H1 (cell line): ENCODE measurements around the gene DPYD.

Experiments
- CHD1 ChIP-seq: IDR thresholded peaks from 2 replicates; pipeline ENCODE4 v1.6.1; 2012; ENCODE audit warnings: low read depth, low read length, improper control_type of control experiment
- CHD2 ChIP-seq: IDR thresholded peaks from 2 replicates; pipeline ENCODE4 v1.6.1; 2012; ENCODE audit warnings: low read length, improper control_type of control experiment
- EP300 ChIP-seq, 2 experiments: IDR thresholded peaks; 1 replicate in 1 of 2; 2 replicates in 1 of 2; pipeline ENCODE4 v1.6.1; 2011 to 2012; ENCODE audit warnings: low read depth in 2 of 2, low read length in 2 of 2, mild to moderate bottlenecking in 2 of 2, borderline replicate concordance in 1 of 2, inconsistent platforms in 1 of 2, moderate library complexity in 1 of 2
- GTF2F1 ChIP-seq: IDR thresholded peaks from 2 replicates; pipeline ENCODE4 v1.6.1; 2012; ENCODE audit warnings: low read depth, low read length, improper control_type of control experiment, borderline replicate concordance
- MAFK ChIP-seq: IDR thresholded peaks from 2 replicates; pipeline ENCODE4 v1.6.1; 2012; ENCODE audit warnings: low read depth, mild to moderate bottlenecking, improper control_type of control experiment, low read length
- NRF1 ChIP-seq: IDR thresholded peaks from 2 replicates; pipeline ENCODE4 v1.6.1; 2011; ENCODE audit warnings: mild to moderate bottlenecking, low read depth, low read length, improper control_type of control experiment
- TF ChIP-seq, protein P1 (sequence below), 3 experiments: IDR thresholded peaks; 1 replicate in 2 of 3; 2 replicates in 1 of 3; pipeline versions ENCODE4 v1.5.1 to v1.6.1; 2011; ENCODE audit warnings: low read length in 3 of 3, mild to moderate bottlenecking in 3 of 3, inconsistent platforms in 2 of 3, low read depth in 1 of 3, moderate library complexity in 1 of 3; ENCODE audit not compliant: insufficient read depth in 1 of 3; ENCODE audit errors: control extremely low read depth in 1 of 3

DNA sequence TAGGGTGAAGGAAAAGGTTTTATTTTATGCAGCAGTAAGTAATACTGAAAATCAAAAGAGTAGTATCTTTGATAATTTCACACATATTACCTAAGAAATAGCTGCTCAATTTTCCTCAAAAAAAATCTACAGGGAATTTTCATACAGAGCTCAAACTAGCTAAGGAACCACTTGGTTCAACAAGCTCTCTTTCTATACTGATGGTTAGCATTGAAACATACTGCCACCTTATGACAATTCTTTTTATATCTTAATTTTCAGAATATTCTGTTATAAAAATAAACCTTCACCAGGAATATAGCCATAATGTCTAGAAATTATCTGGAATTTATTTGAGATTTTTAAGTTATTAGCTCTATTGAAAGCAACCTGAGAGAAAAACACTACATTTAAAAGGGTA, 142.1 kb downstream of the DPYD start:
- no peak for TF ChIP-seq EP300 (IDR thresholded peaks at IDR 0.05; ENCODE audit: borderline replicate concordance in 1 of 2, low read depth in 2 of 2, low read length in 2 of 2)
- TF ChIP-seq MAFK = no peak
- no peak for TF ChIP-seq CHD2
- TF ChIP-seq NRF1 = no peak
- TF ChIP-seq, protein P1, sequence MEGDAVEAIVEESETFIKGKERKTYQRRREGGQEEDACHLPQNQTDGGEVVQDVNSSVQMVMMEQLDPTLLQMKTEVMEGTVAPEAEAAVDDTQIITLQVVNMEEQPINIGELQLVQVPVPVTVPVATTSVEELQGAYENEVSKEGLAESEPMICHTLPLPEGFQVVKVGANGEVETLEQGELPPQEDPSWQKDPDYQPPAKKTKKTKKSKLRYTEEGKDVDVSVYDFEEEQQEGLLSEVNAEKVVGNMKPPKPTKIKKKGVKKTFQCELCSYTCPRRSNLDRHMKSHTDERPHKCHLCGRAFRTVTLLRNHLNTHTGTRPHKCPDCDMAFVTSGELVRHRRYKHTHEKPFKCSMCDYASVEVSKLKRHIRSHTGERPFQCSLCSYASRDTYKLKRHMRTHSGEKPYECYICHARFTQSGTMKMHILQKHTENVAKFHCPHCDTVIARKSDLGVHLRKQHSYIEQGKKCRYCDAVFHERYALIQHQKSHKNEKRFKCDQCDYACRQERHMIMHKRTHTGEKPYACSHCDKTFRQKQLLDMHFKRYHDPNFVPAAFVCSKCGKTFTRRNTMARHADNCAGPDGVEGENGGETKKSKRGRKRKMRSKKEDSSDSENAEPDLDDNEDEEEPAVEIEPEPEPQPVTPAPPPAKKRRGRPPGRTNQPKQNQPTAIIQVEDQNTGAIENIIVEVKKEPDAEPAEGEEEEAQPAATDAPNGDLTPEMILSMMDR (IDR thresholded peaks at IDR 0.05; ENCODE audit: control extremely low read depth in 1 of 3, insufficient read depth in 1 of 3, low read depth in 1 of 3, low read length in 3 of 3) = no peak
- no peak for TF ChIP-seq CHD1
- TF ChIP-seq GTF2F1 = no peak
